Activated naive CD8-positive, alpha-beta T cell (primary cell): ENCODE measurements around the gene ZNF600.
"Not testable (repeated sequence)": the region's sequence is repeated elsewhere in the genome, so short reads cannot be mapped to it uniquely, and the experiment has no call there.

Experiments
- H3K27ac Mint-ChIP-seq: one replicate; pipeline ENCODE4 v1.8.0; 2021; ENCODE audit warnings: mixed read lengths
- H3K27me3 Mint-ChIP-seq: one replicate; pipeline ENCODE4 v1.8.0; 2021; ENCODE audit warnings: mixed read lengths
- H3K36me3 Mint-ChIP-seq: one replicate; pipeline ENCODE4 v1.8.0; 2021; ENCODE audit warnings: mixed read lengths
- H3K4me1 Mint-ChIP-seq: one replicate; pipeline ENCODE4 v1.8.0; 2021; ENCODE audit warnings: low read depth, mixed read lengths
- H3K4me3 Mint-ChIP-seq: one replicate; pipeline ENCODE4 v1.8.0; 2021; ENCODE audit warnings: mild to moderate bottlenecking, mixed read lengths
- H3K9me3 Mint-ChIP-seq: one replicate; pipeline ENCODE4 v1.8.0; 2021; ENCODE audit warnings: low read depth, mixed read lengths

ZNF600 gene

GRCh38 chr19:52778811-52779210 is 7.8 kb downstream of the ZNF600 start:
- H3K36me3 Mint-ChIP-seq, result peaks cover 52% of the 10 kb centered on the region
- H3K4me1 Mint-ChIP-seq, result peaks cover 10% of the 10 kb centered on the region
- no peaks in the 10 kb centered on the region for H3K27me3 Mint-ChIP-seq
- peak overlapping the region; percentile 16 for H3K27ac Mint-ChIP-seq
- H3K4me3 Mint-ChIP-seq, result no peak overlapping the region
- peaks cover 18% of the 10 kb centered on the region for H3K9me3 Mint-ChIP-seq

GRCh38 chr19:52756447-52756846 is 30.1 kb downstream of the ZNF600 start:
- H3K27ac Mint-ChIP-seq, result not testable (repeated sequence)

GRCh38 chr19:52749780-52750179 is 36.8 kb downstream of the ZNF600 start:
- Mint-ChIP-seq H3K27ac (no peak overlapping the region), H3K4me3 (no peak overlapping the region), H3K27me3 (no peaks in the 10 kb centered on the region), H3K36me3 (peaks cover 1% of the 10 kb centered on the region), H3K4me1 (no peaks in the 10 kb centered on the region), H3K9me3 (no peaks in the 10 kb centered on the region)

More at GRCh38 chr19:52756447-52756846, 30.1 kb downstream of the ZNF600 start:
- H3K4me3 Mint-ChIP-seq, H3K4me1 Mint-ChIP-seq, H3K27me3 Mint-ChIP-seq, H3K9me3 Mint-ChIP-seq: not testable (repeated sequence)
- H3K36me3 Mint-ChIP-seq, result peaks cover 15% of the 10 kb centered on the region

- H3K27me3 Mint-ChIP-seq, result no peaks in the 10 kb centered on the region
- H3K27ac Mint-ChIP-seq, result no peak overlapping the region
- H3K9me3 Mint-ChIP-seq, result no peaks in the 10 kb centered on the region
- no peaks in the 10 kb centered on the region for H3K36me3 Mint-ChIP-seq
- H3K4me3 Mint-ChIP-seq, result no peak overlapping the region
- H3K4me1 Mint-ChIP-seq, result peaks cover under 1% of the 10 kb centered on the region
Observed at GRCh38 chr19:52748336-52748950, 38.1 kb downstream of the ZNF600 start.

- not testable (repeated sequence) for H3K27me3 Mint-ChIP-seq, H3K36me3 Mint-ChIP-seq, H3K27ac Mint-ChIP-seq, H3K4me3 Mint-ChIP-seq, H3K9me3 Mint-ChIP-seq
- peaks cover 19% of the 10 kb centered on the region for H3K4me1 Mint-ChIP-seq
Observed at GRCh38 chr19:52745919-52746318, 40.7 kb downstream of the ZNF600 start.

GRCh38 chr19:52743091-52743490 is 43.5 kb downstream of the ZNF600 start:
- Mint-ChIP-seq H3K4me3 (no peak overlapping the region), H3K27ac (no peak overlapping the region)

GRCh38 chr19:52742516-52742915 is 44.1 kb downstream of the ZNF600 start:
- H3K4me1 Mint-ChIP-seq, result peaks cover 19% of the 10 kb centered on the region
- H3K36me3 Mint-ChIP-seq, result no peaks in the 10 kb centered on the region
- no peak overlapping the region for H3K27ac Mint-ChIP-seq
- H3K9me3 Mint-ChIP-seq, result no peaks in the 10 kb centered on the region
- H3K4me3 Mint-ChIP-seq, result peak overlapping the region; percentile 27
- no peaks in the 10 kb centered on the region for H3K27me3 Mint-ChIP-seq

More at GRCh38 chr19:52743091-52743490, 43.5 kb downstream of the ZNF600 start:
- Mint-ChIP-seq H3K4me1 (peaks cover 19% of the 10 kb centered on the region), H3K36me3 (no peaks in the 10 kb centered on the region), H3K9me3 (no peaks in the 10 kb centered on the region), H3K27me3 (no peaks in the 10 kb centered on the region)

- no peak overlapping the region for H3K27ac Mint-ChIP-seq
- no peak overlapping the region for H3K4me3 Mint-ChIP-seq
- H3K36me3 Mint-ChIP-seq, result no peaks in the 10 kb centered on the region
- peaks cover 19% of the 10 kb centered on the region for H3K4me1 Mint-ChIP-seq
- H3K9me3 Mint-ChIP-seq, result no peaks in the 10 kb centered on the region
- no peaks in the 10 kb centered on the region for H3K27me3 Mint-ChIP-seq
Observed at GRCh38 chr19:52741951-52742485, 44.6 kb downstream of the ZNF600 start.

GRCh38 chr19:52741371-52741770 is 45.2 kb downstream of the ZNF600 start:
- peaks cover 19% of the 10 kb centered on the region for H3K4me1 Mint-ChIP-seq
- H3K9me3 Mint-ChIP-seq, H3K27ac Mint-ChIP-seq, H3K4me3 Mint-ChIP-seq, H3K36me3 Mint-ChIP-seq, H3K27me3 Mint-ChIP-seq: not testable (repeated sequence)

- peaks cover 28% of the 10 kb centered on the region for H3K4me1 Mint-ChIP-seq
- no peaks in the 10 kb centered on the region for H3K27me3 Mint-ChIP-seq
- H3K36me3 Mint-ChIP-seq, result no peaks in the 10 kb centered on the region
- no peak overlapping the region for H3K27ac Mint-ChIP-seq
- no peaks in the 10 kb centered on the region for H3K9me3 Mint-ChIP-seq
- no peak overlapping the region for H3K4me3 Mint-ChIP-seq
Observed at GRCh38 chr19:52739576-52739975, 47.0 kb downstream of the ZNF600 start.

GRCh38 chr19:52735734-52736133 is 50.9 kb downstream of the ZNF600 start:
- Mint-ChIP-seq H3K9me3 (no peaks in the 10 kb centered on the region), H3K36me3 (no peaks in the 10 kb centered on the region), H3K4me1 (peaks cover 23% of the 10 kb centered on the region), H3K4me3 (peak overlapping the region; percentile 93), H3K27ac (peak overlapping the region; percentile 93), H3K27me3 (no peaks in the 10 kb centered on the region)

- peak within 1 kb of the TSS; percentile 93 for H3K4me3 Mint-ChIP-seq
- no peaks in the 10 kb centered on the region for H3K27me3 Mint-ChIP-seq
- peaks cover 25% of the 10 kb centered on the region for H3K4me1 Mint-ChIP-seq
Observed at GRCh38 chr19:52734893-52735661, 51.5 kb downstream of the ZNF600 start, which contains the start of gene ZNF611. Gene ZNF611 (minus strand): TSS chr19:52735044. CDS start chr19:52715894, 19,150 bp downstream.

GRCh38 chr19:52734331-52734892 is 52.2 kb downstream of the ZNF600 start:
- Mint-ChIP-seq H3K4me1 (peaks cover 30% of the 10 kb centered on the region), H3K27ac (peak overlapping the region; percentile 93), H3K4me3 (peak overlapping the region; percentile 93), H3K27me3 (no peaks in the 10 kb centered on the region), H3K36me3 (peaks cover 4% of the 10 kb centered on the region), H3K9me3 (no peaks in the 10 kb centered on the region)

More at GRCh38 chr19:52734893-52735661, 51.5 kb downstream of the ZNF600 start, which contains the start of gene ZNF611:
- no peaks in the 10 kb centered on the region for H3K36me3 Mint-ChIP-seq
- peak within 1 kb of the TSS; percentile 93 for H3K27ac Mint-ChIP-seq
- H3K9me3 Mint-ChIP-seq, result no peaks in the 10 kb centered on the region

- not testable (repeated sequence) for H3K4me3 Mint-ChIP-seq, H3K4me1 Mint-ChIP-seq, H3K27ac Mint-ChIP-seq, H3K9me3 Mint-ChIP-seq, H3K27me3 Mint-ChIP-seq
- H3K36me3 Mint-ChIP-seq, result peaks cover 35% of the 10 kb centered on the region
Observed at GRCh38 chr19:52726051-52726450, 60.5 kb downstream of the ZNF600 start.

- no peak overlapping the region for H3K4me3 Mint-ChIP-seq
- H3K36me3 Mint-ChIP-seq, result peaks cover 36% of the 10 kb centered on the region
- H3K27ac Mint-ChIP-seq, result no peak overlapping the region
- no peaks in the 10 kb centered on the region for H3K27me3 Mint-ChIP-seq
- H3K4me1 Mint-ChIP-seq, result peaks cover 5% of the 10 kb centered on the region
- peaks cover 7% of the 10 kb centered on the region for H3K9me3 Mint-ChIP-seq
Observed at GRCh38 chr19:52725528-52725961, 61.0 kb downstream of the ZNF600 start.
